ENCODE measurements around the gene PCDHB16.

The PCDHB16 gene

DNA sequence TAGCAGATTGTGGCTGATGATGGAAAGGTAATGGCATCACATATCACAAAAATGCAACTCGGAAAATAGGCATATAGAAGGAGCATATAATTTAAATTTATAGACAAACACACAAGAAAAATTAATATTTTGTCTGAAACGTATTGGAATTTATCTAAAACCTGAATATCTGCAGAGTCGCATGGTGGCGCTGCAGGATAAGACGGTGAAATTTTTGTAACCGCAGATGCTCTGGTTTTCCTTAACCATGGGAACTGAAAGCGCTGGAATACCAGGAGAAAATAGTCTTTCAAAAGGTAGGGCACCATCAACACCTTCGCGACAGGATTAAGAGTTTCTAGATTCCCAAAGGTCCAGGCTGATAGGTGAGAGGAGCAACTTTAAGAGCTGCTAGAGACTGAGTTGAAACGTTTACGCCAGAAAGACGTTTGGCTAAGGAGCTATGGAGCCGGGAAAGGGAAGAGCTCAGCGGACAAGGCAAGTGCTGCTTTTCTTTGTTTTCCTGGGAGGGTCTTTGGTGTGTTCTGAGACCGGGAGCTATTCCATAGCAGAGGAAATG, 52.0 kb downstream of the PCDHB16 start:
- no peak for DNase-seq
